GM10847 (cell line): ENCODE results near the gene EIF2B5.

Experiments used
- POLR2A ChIP-seq: IDR thresholded peaks from 2 replicates; pipeline ENCODE4 v1.6.1; 2011; ENCODE audit not compliant: insufficient read length; ENCODE audit errors: extremely low read depth

The EIF2B5 gene

GRCh38 chr3:184178521-184179138 is 43.5 kb downstream of the EIF2B5 start:
- no peak for TF ChIP-seq POLR2A

- no peak for TF ChIP-seq POLR2A
These were observed 45.0 kb downstream of the EIF2B5 start for GRCh38 chr3:184180165-184180564.

DNA sequence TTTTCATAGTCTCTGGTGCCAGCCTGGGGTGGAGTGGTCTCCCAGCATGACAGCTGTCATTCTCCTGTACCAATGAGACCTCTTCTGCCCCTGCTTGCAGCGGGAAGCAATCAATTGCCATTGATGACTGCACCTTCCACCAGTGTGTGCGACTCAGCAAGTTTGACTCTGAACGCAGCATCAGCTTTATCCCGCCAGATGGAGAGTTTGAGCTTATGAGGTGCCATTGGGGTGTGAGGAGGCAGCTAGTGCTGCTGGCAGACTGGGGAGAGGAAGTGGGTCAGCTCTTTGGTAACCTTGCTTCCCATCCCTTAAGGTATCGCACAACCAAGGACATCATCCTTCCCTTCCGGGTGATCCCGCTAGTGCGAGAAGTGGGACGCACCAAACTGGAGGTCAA is 46.4 kb downstream of the EIF2B5 start:
- TF ChIP-seq POLR2A, result no peak

DNA sequence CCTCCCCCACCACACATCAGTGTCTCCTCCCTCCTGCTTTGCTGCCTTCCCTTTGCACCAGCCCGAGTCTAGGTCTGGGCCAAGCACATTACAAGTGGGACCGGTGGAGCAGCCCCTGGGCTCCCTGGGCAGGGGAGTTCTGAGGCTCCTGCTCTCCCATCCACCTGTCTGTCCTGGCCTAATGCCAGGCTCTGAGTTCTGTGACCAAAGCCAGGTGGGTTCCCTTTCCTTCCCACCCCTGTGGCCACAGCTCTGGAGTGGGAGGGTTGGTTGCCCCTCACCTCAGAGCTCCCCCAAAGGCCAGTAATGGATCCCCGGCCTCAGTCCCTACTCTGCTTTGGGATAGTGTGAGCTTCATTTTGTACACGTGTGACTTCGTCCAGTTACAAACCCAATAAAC is 48.5 kb downstream of the EIF2B5 start:
- no peak for TF ChIP-seq POLR2A

DNA sequence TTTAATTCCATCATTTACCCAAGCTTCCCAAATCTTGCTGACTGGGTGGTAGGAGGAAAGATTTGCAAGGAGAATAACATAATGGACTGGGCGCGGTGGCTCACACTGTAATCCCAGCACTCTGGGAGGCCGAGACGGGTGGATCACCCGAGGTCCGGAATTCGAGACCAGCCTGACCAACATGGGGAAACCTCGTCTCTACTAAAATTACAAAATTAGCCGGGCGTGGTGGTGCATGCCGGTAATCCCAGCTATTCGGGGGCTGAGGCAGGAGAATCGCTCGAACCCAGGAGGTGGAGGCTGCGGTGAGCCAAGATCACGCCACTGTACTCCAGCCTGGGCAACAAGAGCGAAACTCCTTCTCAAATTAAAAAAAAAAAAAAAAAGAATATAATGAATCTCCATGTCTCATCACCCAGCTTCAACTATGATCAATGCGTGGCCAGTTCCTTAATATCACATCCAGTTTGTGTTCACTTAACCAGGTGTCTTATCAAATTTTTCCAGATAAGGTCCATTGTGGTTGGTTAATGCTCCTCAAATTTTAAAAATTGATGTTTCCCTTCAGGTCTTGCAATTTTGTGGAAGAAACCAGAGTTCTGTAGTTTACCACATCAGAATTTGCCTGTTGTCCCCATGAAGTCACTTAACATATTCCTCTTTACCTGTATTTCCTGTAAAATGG is 49.5 kb downstream of the EIF2B5 start:
- no peak for TF ChIP-seq POLR2A

DNA sequence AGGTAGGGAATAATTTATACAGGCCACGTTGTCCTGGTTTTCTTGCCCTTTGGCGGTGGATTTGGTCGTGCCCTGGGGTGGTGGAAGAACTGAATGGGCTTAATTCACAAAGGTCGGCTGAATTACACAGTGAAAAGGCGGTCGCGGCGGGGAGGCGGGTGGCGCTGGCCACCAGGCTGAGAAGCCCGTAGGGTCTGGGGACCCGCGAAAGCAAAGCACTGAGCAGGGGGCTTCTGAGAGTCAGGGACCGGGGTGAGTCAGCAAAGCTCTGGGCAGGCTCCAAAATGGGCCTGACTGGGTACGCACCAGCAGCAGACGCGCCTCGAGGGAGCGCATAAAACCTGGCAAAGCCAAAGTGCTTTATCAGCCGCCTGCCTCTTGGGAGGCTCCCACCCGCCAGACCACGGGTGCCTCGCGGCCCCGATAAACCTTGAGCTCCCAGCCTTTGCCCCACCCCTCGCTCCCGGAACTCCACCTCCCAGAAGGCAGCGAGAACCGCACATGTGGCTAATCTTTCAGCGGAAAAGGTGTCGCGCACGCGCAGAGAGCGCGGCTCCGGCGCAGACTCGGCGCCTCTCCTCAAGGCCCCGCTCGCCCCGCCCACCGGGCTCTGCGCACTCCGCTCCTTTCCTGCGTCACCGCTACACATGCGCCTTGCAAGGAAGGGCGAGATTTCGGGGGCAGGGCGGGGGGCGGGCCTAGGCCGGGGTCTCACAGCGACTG is 50.5 kb downstream of the EIF2B5 start:
- no peak for TF ChIP-seq POLR2A

GRCh38 chr3:184186184-184186901 is 51.2 kb downstream of the EIF2B5 start, which contains the start of gene ABCF3:
ABCF3 (plus strand) TSS chr3:184186199; CDS start chr3:184186208, 9 bp downstream.
- TF ChIP-seq POLR2A, result peak; percentile 73

DNA sequence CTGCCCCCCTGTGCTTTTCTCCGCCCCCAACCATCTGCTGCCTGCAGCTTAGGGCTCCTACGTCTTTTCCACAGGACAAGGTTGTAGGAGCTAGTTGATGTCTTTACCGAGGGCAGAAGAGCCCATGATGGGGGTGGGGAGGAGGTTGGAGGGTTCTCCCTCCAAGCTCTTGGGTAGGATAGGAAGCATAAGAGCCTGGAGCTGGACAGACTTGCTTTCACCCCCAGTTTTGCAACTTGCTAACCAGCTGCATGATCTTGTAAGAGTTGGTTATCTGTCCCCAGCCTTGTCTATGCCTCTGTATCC is 51.7 kb downstream of the EIF2B5 start:
- TF ChIP-seq POLR2A, result no peak

- TF ChIP-seq POLR2A, result no peak
These were observed 52.9 kb downstream of the EIF2B5 start for GRCh38 chr3:184188080-184188479.

DNA sequence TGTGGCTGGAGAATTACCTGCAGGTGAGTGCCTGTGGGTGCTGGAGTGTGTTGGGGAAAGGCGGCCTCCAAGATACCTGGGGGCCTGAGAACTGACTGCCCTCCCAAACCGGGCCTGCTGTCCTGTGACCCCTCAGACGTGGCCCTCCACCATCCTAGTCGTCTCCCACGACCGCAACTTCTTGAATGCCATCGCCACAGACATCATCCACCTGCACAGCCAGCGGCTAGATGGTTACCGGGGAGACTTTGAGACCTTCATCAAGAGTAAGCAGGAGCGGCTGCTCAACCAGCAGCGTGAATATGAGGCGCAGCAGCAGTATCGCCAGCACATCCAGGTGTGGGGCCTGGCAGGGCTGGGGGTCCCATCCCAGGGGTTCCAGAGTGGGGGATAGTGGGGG is 54.3 kb downstream of the EIF2B5 start:
- no peak for TF ChIP-seq POLR2A

DNA sequence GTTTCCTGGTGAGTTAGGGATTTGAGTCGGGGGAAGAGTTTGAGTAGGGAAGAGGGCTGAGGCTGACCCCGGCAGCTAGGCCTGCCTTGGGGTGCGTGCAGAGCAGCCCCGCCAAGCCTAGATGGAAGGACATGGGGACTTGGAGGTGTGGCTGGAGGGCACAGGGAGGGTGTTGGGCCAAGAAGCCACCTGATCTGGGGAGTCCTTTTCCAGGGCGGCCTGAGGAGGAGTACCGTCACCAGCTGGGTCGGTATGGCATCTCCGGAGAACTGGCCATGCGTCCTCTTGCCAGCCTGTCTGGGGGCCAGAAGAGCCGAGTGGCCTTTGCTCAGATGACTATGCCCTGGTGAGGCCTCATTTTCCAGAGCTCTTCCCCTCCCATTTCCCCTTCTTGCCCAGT is 57.7 kb downstream of the EIF2B5 start:
- TF ChIP-seq POLR2A, result no peak

DNA sequence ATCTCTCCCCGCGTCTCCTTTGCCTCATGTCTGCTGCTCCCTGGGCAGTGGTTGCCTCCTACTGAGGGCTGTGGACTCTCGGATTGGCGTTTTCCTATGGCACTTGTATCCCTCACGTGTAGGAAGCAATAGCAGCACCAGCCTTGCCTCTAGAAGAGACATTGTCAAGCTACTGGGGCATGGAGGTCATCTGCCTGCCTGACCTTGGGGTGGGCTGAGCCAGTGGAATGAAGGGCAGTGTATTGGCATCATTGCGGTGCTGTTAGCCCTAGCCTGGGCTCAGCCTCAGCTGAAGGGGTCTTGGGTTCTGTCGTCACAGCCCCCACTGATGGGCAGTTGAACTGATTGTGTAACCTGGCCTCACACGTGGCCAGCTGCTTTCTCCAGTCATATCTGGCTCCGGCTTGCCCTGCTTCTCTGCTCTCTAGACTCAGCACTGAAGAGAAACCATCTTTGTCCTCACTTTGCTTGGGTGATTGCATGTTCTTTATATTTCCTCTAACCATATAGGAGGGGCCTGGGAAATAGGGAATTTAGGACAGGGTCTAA is 58.9 kb downstream of the EIF2B5 start:
- TF ChIP-seq POLR2A, result no peak
